GM18861 (cell line): ENCODE data around the gene PLCH2.

ENCODE experiments used
- ATAC-seq: cut with Tn5 transposase; IDR thresholded peaks from one replicate; pipeline ENCODE4 v1.9.1; 2021; ENCODE audit not compliant: unreplicated experiment

PLCH2 gene

GRCh38 chr1:2512862-2513421 is 36.9 kb downstream of the PLCH2 start:
- ATAC-seq, result no peak

DNA sequence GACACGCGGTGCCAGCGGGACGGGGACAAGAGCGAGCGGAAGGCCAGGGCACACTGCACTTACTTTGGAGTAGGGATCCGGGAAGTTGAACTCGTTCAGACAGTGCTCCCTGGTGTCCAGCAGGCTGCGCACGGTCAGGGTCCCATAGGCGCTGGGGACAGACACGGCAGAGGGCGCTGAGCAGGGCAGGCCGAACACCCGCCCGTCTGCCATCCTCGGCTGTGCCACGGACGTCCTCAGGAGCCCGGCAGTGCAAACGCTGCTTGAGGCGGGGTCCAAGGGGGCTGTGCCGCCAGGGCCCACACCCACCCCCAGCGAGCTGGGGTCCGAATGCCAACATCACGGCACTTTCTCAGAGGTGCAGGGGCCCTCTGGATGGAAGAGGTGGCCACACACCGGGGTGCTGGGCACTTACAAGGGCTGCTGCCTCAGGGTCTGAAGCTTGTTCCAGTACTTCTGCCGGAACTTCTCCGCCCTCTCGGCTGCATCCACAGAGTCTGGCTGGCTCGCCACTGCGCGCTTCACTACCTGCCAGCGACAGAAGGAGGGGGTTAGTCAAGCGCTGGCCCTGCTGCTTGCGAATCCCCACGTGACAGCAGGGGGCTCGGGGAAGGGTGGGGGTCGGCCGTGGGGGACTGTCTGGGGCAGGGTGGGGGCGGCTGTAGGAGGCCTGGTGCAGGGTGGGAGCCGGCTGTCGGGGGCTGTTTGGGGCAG is 38.0 kb downstream of the PLCH2 start:
- no peak for ATAC-seq

GRCh38 chr1:2514863-2515762 is 39.0 kb downstream of the PLCH2 start:
- no peak for ATAC-seq

- ATAC-seq, result no peak
These were observed 39.6 kb downstream of the PLCH2 start for GRCh38 chr1:2515763-2516080.

- ATAC-seq, result no peak
These were observed 40.0 kb downstream of the PLCH2 start for GRCh38 chr1:2516124-2516523.

- no peak for ATAC-seq
These were observed 40.9 kb downstream of the PLCH2 start for GRCh38 chr1:2516946-2517345.

- no peak for ATAC-seq
These were observed 41.9 kb downstream of the PLCH2 start for GRCh38 chr1:2517966-2518365.

GRCh38 chr1:2518528-2518927 is 42.4 kb downstream of the PLCH2 start:
- no peak for ATAC-seq

- ATAC-seq, result no peak
These were observed 43.1 kb downstream of the PLCH2 start for GRCh38 chr1:2519029-2519685.

DNA sequence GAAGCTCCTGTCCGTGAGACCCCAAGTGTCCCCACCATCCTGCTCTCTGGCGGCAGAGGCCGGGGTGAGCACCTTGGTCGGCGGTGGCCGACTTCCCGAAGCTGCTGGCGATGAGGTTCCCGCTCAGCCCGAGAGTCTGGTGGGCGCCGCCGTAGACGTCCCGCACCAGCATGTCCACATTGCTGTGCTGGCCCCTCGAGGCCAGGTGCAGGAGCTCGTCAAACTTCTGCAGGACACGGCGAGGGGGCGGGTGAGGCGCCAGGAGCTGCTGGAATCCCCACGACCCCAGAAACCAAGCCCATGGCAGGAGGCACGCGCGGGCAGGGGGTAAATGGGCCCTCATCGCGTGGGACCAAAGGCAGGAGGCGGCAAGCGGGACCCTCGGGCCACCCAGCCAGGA is 43.6 kb downstream of the PLCH2 start:
- no peak for ATAC-seq

- no peak for ATAC-seq
These were observed 44.1 kb downstream of the PLCH2 start for GRCh38 chr1:2520206-2520605.

DNA sequence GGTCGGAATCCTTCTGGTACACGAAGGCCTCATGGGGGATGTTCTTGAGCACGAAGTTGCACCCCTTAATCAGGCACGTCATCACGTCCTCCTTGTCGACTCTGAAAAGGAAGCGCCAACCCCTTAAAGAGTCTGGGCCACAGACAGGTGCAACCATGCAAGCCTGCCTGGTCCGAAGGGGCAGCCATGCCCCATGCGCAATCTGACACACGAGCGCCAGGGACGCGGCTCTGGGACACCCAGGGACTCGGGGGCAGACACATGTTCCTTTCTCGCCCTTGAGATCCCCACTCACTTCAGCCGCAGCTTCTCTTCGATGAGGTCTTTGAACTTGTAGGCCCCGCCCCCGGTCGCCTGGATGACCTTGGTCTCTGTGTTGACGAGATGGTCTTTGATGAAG is 44.7 kb downstream of the PLCH2 start:
- ATAC-seq, result no peak

DNA sequence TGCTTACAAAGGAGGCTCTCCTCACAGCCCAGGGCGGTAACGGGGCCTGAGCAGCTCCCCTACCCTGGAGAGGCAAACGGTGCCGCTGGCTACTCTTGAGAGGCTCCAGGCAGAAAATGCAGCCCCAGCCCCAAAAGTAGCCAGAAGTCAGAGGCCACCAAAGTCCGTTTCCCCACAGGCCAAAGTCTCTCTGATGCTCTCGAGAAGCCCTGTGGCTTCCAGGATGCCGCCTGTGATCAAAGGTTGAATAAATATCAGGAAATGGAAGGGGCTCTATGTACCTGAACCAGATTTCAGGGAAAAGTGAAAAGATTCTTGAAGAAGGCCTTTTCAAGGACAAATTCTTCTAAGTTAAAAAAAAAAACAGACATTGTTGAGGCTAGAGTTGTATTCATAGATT is 46.1 kb downstream of the PLCH2 start:
- ATAC-seq, result no peak

DNA sequence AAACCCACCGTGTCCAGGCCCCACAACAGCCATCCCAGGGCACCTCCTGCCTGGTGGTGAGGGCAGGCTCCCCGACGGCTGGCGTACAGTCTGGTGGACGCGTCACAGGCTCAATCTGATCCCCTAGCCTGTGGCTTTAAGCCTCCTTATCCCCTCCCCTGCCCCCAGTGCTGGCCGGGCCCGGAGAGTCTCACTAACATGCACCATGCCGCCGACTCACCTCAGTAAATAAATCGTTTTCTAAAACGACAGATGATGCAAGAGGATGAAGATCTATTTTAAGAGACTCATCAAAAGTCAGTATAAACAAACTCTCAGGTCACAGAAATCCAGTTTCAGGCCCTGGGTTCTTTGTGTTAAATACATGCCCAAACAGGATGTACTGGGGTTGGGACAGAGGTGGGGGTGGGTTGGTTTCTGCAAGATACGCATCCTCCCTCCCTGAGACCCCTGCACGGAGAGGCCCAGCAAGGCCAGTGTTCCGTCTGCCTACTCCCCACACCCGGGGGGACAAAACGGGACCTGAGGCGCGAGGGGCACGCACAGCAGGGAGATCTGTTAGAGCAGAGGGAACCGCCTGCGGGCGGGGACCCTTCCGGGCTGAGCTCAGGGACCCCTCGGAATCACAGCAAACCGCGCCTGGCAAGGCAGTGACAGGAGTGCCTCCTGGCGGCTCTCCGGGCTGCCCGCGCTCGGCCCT is 47.3 kb downstream of the PLCH2 start:
- no peak for ATAC-seq

GRCh38 chr1:2523891-2524609 is 48.0 kb downstream of the PLCH2 start:
- no peak for ATAC-seq

DNA sequence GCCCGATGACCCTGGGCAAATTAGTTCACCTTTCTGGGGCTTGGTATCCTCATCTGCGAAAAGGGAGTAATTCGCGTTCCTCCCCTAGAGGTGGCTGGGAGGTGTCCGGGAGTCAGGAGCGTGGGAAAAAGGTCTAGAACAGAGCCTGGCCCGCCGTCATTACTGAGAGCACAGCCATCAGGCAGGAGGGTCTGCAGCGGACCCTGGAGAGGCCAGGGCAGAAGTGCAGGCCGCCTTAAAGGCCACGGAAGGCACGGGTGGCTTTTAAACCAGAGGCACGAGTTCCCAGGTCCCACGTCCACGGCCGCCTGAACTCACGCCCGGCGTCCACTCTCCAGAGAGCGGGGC is 49.5 kb downstream of the PLCH2 start:
- no peak for ATAC-seq

GRCh38 chr1:2525920-2526823 is 50.1 kb downstream of the PLCH2 start, which contains the start of gene PANK4:
TSS of gene PANK4 (minus strand) at chr1:2526596. CDS start at chr1:2526587, 9 bp downstream.
- peak; percentile 56 for ATAC-seq

- peak; percentile 32 for ATAC-seq
These were observed 50.9 kb downstream of the PLCH2 start for GRCh38 chr1:2526824-2527555.

DNA sequence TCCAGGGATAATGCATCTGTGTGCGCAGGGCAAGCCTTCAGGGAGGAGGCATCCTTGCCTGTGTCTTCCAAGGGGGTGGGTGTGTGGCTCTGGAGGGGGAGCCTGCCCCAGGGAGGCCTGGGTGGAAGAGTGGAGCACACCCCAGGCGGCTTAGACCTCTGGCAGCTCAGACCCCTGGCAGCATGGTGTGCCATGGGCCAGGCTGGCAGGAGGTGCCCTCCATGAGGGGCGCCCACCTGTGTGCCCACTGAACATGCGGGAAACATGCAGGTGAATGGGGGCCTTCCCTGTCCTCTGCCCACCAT is 51.4 kb downstream of the PLCH2 start:
- no peak for ATAC-seq
